NB4 (cell line): ENCODE measurements around the gene OPCML.

ENCODE experiments used
- CTCF ChIP-seq: IDR thresholded peaks from one replicate; pipeline ENCODE4 v1.5.1; 2012; ENCODE audit warnings: low read depth, low read length
- MAX ChIP-seq: IDR thresholded peaks from 2 replicates; pipeline ENCODE4 v1.6.1; 2011; ENCODE audit warnings: low read depth, low read length
- MYC ChIP-seq: IDR thresholded peaks from 2 replicates; pipeline ENCODE4 v1.6.1; 2011; ENCODE audit warnings: low read depth, low read length
- POLR2A ChIP-seq: IDR thresholded peaks from 2 replicates; pipeline ENCODE4 v1.6.1; 2011; ENCODE audit warnings: mild to moderate bottlenecking; ENCODE audit not compliant: insufficient read length; ENCODE audit errors: extremely low read depth

GRCh38 chr11:132655187-132655855 lies 877.0 kb downstream of the OPCML start:
- TF ChIP-seq CTCF (no peak), POLR2A (no peak), MAX (no peak), MYC (no peak)
